Measurements from ENCODE around the gene IL21.
"Not testable (repeated sequence)": the region's sequence is repeated elsewhere in the genome, so short reads cannot be mapped to it uniquely, and the experiment has no call there.

Gene IL21

DNA sequence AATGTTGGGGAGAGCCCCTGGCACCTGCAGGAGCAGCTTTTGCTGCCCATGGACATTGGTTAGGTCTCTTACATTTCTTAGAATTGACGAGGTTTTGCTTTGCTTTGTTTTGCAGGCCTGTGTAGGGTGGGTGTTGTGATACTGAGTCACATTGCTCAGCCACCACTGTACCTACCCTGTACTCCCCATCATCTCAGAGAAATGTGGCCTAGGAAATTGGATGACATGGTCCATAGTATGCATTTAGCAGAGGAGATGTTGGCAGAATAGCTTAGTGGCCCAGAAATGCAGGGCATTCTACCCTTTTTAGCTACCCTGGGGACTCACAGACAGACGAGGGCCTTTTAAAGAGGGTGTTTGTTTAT lies 43.7 kb downstream of the IL21 start:
- DNase-seq: no peak

DNA sequence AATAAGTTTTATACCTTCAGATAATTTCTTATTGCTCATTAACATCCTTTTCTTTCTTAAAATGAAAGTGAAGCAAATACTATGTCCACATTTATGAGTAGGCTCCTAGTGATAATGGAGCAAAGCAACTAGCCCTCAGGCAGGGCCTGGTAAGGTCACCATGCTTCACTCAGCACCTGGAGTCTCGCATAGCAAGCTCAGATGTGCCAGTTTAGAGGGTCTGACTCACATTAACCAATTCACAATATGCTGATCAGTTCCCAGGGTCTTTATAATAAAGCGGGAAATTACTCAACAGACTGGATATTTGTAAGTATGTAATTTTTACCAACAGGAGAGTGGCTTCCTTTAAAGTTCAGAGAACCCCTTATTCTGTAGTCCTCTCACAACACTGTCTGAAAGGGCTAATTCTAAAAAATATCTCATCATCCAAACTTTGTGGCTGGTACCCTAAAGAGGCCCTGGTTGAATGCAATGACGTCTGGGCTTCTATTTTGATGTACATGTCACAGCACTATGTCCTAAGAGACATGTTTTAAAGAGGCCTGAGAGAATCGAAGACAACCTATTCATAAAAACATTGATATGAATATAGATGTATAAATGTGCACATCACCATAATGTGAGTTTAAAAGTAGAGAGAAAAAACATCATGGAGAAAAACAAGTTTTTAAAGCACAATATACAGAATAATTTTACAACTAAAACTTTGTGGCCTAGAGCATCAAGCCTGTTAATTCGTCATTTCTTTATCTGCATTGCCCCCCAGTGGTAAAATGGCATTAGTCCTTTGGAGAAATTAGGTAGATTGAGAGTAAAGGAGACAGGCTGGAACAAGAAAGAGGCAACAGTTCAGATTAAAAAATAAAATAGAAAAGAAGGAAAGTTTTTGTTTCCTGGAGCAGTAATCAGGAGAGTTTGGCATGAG lies 44.3 kb downstream of the IL21 start:
- peak; percentile 16 for DNase-seq

DNA sequence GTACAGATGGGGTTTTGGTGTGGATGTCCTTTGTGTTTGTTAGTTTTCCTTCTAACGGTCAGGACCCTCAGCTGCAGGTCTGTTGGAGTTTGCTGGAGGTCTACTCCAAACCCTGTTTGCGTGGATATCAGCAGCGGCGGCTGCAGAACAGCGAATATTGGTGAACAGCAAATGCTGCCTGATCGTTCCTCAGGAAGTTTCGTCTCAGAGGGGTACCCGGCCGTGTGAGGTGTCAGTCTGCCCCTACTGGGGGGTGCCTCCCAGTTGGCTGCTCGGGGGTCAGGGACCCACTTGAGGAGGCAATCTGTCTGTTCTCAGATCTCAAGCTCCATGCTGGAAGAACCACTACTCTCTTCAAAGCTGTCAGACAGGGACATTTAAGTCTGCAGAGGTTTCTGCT lies 46.5 kb downstream of the IL21 start:
- not testable (repeated sequence) for DNase-seq

DNA sequence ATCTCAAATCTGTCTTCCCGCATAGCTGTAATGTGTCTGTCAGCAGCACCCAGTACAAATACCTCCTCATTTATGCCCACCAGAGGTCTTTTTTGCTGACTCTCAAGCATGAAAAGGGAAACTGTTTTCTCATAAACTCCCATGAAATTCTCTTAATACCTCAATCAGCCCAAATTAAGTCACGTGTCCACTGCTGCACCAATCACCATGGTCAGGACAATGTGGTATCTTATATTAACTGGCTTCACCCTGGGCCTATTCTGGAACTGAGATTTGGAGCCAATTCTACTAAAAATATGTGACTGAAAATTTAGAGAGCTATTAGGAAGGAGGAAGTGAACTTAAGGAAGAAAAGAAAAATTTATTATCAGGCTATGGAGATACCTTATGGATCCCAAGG lies 58.4 kb downstream of the IL21 start:
- no peak for DNase-seq

All from KG1 (cell line).